NCI-H1930 (cell line): ENCODE data around the gene TENT5C.

Experiments used
- DNase-seq, 2 experiments: peaks; one replicate each; lab custom pipeline; 2025; lab: John Stamatoyannopoulos, UW

The TENT5C gene

GRCh38 chr1:117636637-117637425 is 31.0 kb downstream of the TENT5C start:
- DNase-seq, result no peak

GRCh38 chr1:117638141-117638540 is 32.3 kb downstream of the TENT5C start:
- no peak for DNase-seq

- DNase-seq, result no peak
Measured at GRCh38 chr1:117638759-117639158, 32.9 kb downstream of the TENT5C start.

- DNase-seq, result no peak
Measured at GRCh38 chr1:117639741-117640140, 33.9 kb downstream of the TENT5C start.

- DNase-seq, result no peak
Measured at GRCh38 chr1:117641536-117641935, 35.7 kb downstream of the TENT5C start.

GRCh38 chr1:117642963-117643362 is 37.1 kb downstream of the TENT5C start:
- DNase-seq, result no peak

- DNase-seq, result no peak
Measured at GRCh38 chr1:117643601-117644000, 37.8 kb downstream of the TENT5C start.

GRCh38 chr1:117644696-117645311 is 39.0 kb downstream of the TENT5C start:
- no peak for DNase-seq

- no peak for DNase-seq
Measured at GRCh38 chr1:117645343-117645742, 39.5 kb downstream of the TENT5C start.

GRCh38 chr1:117646007-117646811 is 40.4 kb downstream of the TENT5C start:
- no peak for DNase-seq

- DNase-seq, result no peak
Measured at GRCh38 chr1:117646956-117647355, 41.1 kb downstream of the TENT5C start.

GRCh38 chr1:117648015-117648414 is 42.2 kb downstream of the TENT5C start:
- DNase-seq, result no peak

GRCh38 chr1:117650840-117651568 is 45.2 kb downstream of the TENT5C start:
- DNase-seq, result no peak

GRCh38 chr1:117651616-117652015 is 45.8 kb downstream of the TENT5C start:
- DNase-seq, result no peak

- DNase-seq, result no peak
Measured at GRCh38 chr1:117652421-117652820, 46.6 kb downstream of the TENT5C start.

- no peak for DNase-seq
Measured at GRCh38 chr1:117653195-117653594, 47.3 kb downstream of the TENT5C start.

- DNase-seq, result no peak
Measured at GRCh38 chr1:117653732-117654492, 48.1 kb downstream of the TENT5C start.

- DNase-seq, result no peak
Measured at GRCh38 chr1:117654493-117655219, 48.8 kb downstream of the TENT5C start.

GRCh38 chr1:117655220-117655577 is 49.4 kb downstream of the TENT5C start:
- no peak for DNase-seq

- DNase-seq, result no peak
Measured at GRCh38 chr1:117656202-117656641, 50.4 kb downstream of the TENT5C start.

- no peak for DNase-seq
Measured at GRCh38 chr1:117657031-117657430, 51.2 kb downstream of the TENT5C start.
